Measurements from ENCODE around the gene ACACA. TPM values are rescaled to one million over a fixed set of nuclear protein-coding genes. Genes with fewer than 3 reads are reported as not detected.
A peak's percentile ranks its signal among the peaks of the same experiment; 100 is the strongest.

Gene ACACA
- total and polyA plus RNA-seq, 2 experiments from 2014 or later = 59.6 to 164 TPM

GRCh38 chr17:37274461-37274860, 132.2 kb downstream of the ACACA start (continued):
- TF ChIP-seq ZNF462 (CRISPR knock-in tag; IDR thresholded peaks at IDR 0.05) = no peak
- TF ChIP-seq JUNB (IDR thresholded peaks at IDR 0.05; ENCODE audit: unreplicated experiment) = no peak
- TF ChIP-seq STAT1 (IDR thresholded peaks at IDR 0.05; ENCODE audit: unreplicated experiment) = no peak
- TF ChIP-seq NANOG (IDR thresholded peaks at IDR 0.05; ENCODE audit: borderline replicate concordance) = no peak
- no peak for TF ChIP-seq ZNF331 (CRISPR knock-in tag; IDR thresholded peaks at IDR 0.05; ENCODE audit: low read depth)
- no peak for TF ChIP-seq ZNF114 (CRISPR knock-in tag; IDR thresholded peaks at IDR 0.05)
- no peak for TF ChIP-seq POLR2AphosphoS5 (IDR thresholded peaks at IDR 0.05; ENCODE audit: low read depth)
- TF ChIP-seq EZH2phosphoT487 (IDR thresholded peaks at IDR 0.05; ENCODE audit: unreplicated experiment) = no peak
- TF ChIP-seq EZH2 (IDR thresholded peaks at IDR 0.05; ENCODE audit: low read depth, unreplicated experiment) = no peak

GRCh38 chr17:37273409-37274051, 133.1 kb downstream of the ACACA start:
- Histone ChIP-seq H2AFZ (no peak overlapping the region), H3K27me3 (ENCODE audit: insufficient read depth) (no peaks in the 10 kb centered on the region), H3K79me2 (replicated peaks; ENCODE audit: insufficient read depth) (no peaks in the 10 kb centered on the region; the same call in none of the 2 replicates), H3K27ac (ENCODE audit: low read depth) (no peak overlapping the region), H3K4me2 (no peak overlapping the region), H3K4me1 (ENCODE audit: insufficient read depth) (no peaks in the 10 kb centered on the region), H4K20me1 (replicated peaks; ENCODE audit: insufficient read depth) (0 out of 2 replicates have a peak, but pooled peaks cover 7% of the 10 kb centered on the region), H3K4me3 (no peak overlapping the region), H3F3A (replicated peaks; ENCODE audit: low read depth) (no peaks in the 10 kb centered on the region), H3K36me3 (ENCODE audit: insufficient read depth) (peaks cover 46% of the 10 kb centered on the region), H3K9me2 (ENCODE audit: insufficient read depth) (no peaks in the 10 kb centered on the region)
- Mint-ChIP-seq H3K36me3 (ENCODE audit: low read depth) (peaks cover 66% of the 10 kb centered on the region), H3K9me3 (no peaks in the 10 kb centered on the region), H3K27me3 (ENCODE audit: insufficient read depth, low read depth, poor library complexity) (no peaks in the 10 kb centered on the region), H3K4me3 (no peak overlapping the region), H3K27ac (peak overlapping the region; percentile 60), H3K4me1 (no peaks in the 10 kb centered on the region)
- DNase-seq (ENCODE audit: low spot score) (peak; percentile 8), ATAC-seq (peak; percentile 52; the same call in 2 of the 3 replicates)
- TF ChIP-seq EZH2 (IDR thresholded peaks at IDR 0.05; ENCODE audit: low read depth, unreplicated experiment) (no peak), ZNF462 (CRISPR knock-in tag; IDR thresholded peaks at IDR 0.05) (no peak), STAT1 (IDR thresholded peaks at IDR 0.05; ENCODE audit: unreplicated experiment) (no peak), EZH2phosphoT487 (IDR thresholded peaks at IDR 0.05; ENCODE audit: unreplicated experiment) (no peak), ZNF331 (CRISPR knock-in tag; IDR thresholded peaks at IDR 0.05; ENCODE audit: low read depth) (no peak)

Measured in GM23338 (cell line).